K562 (cell line): ENCODE data around the gene ANAPC2. TPM values are rescaled to one million over a fixed set of nuclear protein-coding genes. Genes with fewer than 3 reads are reported as not detected.
A peak's percentile ranks its signal among the peaks of the same experiment; 100 is the strongest.

ENCODE experiments used
- ADNP ChIP-seq: fragments of 200-800 bp; sonication (Bioruptor generic); IDR thresholded peaks from 2 replicates; pipeline ENCODE4 v1.6.1; 2016; ENCODE audit warnings: missing genetic modification characterization, missing compliant biosample characterization
- BACH1 ChIP-seq: fragments of 200-800 bp; sonication (Bioruptor generic); IDR thresholded peaks from 2 replicates; pipeline ENCODE4 v1.6.1; 2016; ENCODE audit warnings: missing genetic modification characterization, missing compliant biosample characterization
- BRF1 ChIP-seq: IDR thresholded peaks from 3 replicates; pipeline ENCODE4 v1.6.1; 2011; ENCODE audit warnings: borderline replicate concordance, mild to moderate bottlenecking; ENCODE audit not compliant: insufficient read length; ENCODE audit errors: extremely low read depth
- CHD4 ChIP-seq: fragments of 200-600 bp; sonication (generic); IDR thresholded peaks from 3 replicates; pipeline ENCODE4 v1.6.1; 2012; ENCODE audit warnings: low read depth, mild to moderate bottlenecking, mixed read lengths, low read length, inconsistent platforms; ENCODE audit not compliant: insufficient read depth, insufficient replicate concordance, poor library complexity, severe bottlenecking
- CREB3L1 ChIP-seq: fragments of 450-650 bp; IDR thresholded peaks from 2 replicates; pipeline ENCODE4 v1.6.1; 2014; ENCODE audit warnings: low read depth, mild to moderate bottlenecking, moderate library complexity, borderline replicate concordance
- EP300 ChIP-seq: IDR thresholded peaks from 2 replicates; pipeline ENCODE4 v1.6.1; 2012; ENCODE audit warnings: low read length, improper control_type of control experiment
- FOXK2 ChIP-seq, 2 experiments: fragments of 450-650 bp; IDR thresholded peaks in 1 of 2; conservative IDR thresholded peaks in 1 of 2; 2 replicates each; pipeline ENCODE4 v1.6.1; 2016; ENCODE audit warnings: low read depth in 2 of 2, mild to moderate bottlenecking in 1 of 2
- GTF3C2 ChIP-seq: IDR thresholded peaks from 3 replicates; pipeline ENCODE4 v1.6.1; 2011; ENCODE audit warnings: borderline replicate concordance, mild to moderate bottlenecking, moderate library complexity; ENCODE audit not compliant: insufficient read length; ENCODE audit errors: extremely low read depth
- JUNB ChIP-seq: fragments of 450-650 bp; formaldehyde crosslinking; conservative IDR thresholded peaks from 2 replicates; pipeline ENCODE4 v1.4.0; 2020; ENCODE audit warnings: mild to moderate bottlenecking
- KDM1A ChIP-seq, 2 experiments: fragments of 450-650 bp; IDR thresholded peaks; 2 replicates each; pipeline ENCODE4 v1.6.1; 2016; ENCODE audit warnings: mild to moderate bottlenecking in 2 of 2
- KDM5B ChIP-seq: fragments of 200-600 bp; sonication (generic); IDR thresholded peaks from 2 replicates; pipeline ENCODE4 v1.6.1; 2012; ENCODE audit warnings: low read depth, mild to moderate bottlenecking, moderate library complexity, low read length, control low read depth, inconsistent platforms; ENCODE audit not compliant: insufficient replicate concordance
- KLF6 ChIP-seq: fragments of 250-450 bp; sonication (Bioruptor Pico); IDR thresholded peaks from 2 replicates; pipeline ENCODE4 v1.4.0; 2020; ENCODE audit warnings: mild to moderate bottlenecking, moderate library complexity, borderline replicate concordance
- LEF1 ChIP-seq: fragments of 450-650 bp; IDR thresholded peaks from 2 replicates; pipeline ENCODE4 v1.6.1; 2016; ENCODE audit warnings: mild to moderate bottlenecking
- NFIC ChIP-seq: fragments of 450-650 bp; IDR thresholded peaks from 2 replicates; pipeline ENCODE4 v1.6.1; 2017; ENCODE audit warnings: mild to moderate bottlenecking, inconsistent platforms
- POLR2A ChIP-seq: fragments of 450-650 bp; conservative IDR thresholded peaks from 2 replicates; pipeline ENCODE4 v1.6.1; 2016
- RUNX1 ChIP-seq: sonication (generic); IDR thresholded peaks from 2 replicates; pipeline ENCODE4 v1.6.1; 2016; ENCODE audit warnings: antibody characterized with exemption, low read depth
- SOX6 ChIP-seq: fragments of 450-650 bp; IDR thresholded peaks from 2 replicates; pipeline ENCODE4 v1.6.1; 2014; ENCODE audit warnings: mild to moderate bottlenecking
- SP2 ChIP-seq: IDR thresholded peaks from 2 replicates; pipeline ENCODE4 v1.6.1; 2011; ENCODE audit warnings: mild to moderate bottlenecking, low read depth, low read length, moderate library complexity; ENCODE audit not compliant: poor library complexity, severe bottlenecking; ENCODE audit errors: extremely low read depth
- ZEB2 ChIP-seq: fragments of 450-650 bp; IDR thresholded peaks from 2 replicates; pipeline ENCODE4 v1.6.1; 2016
- ZFP1 ChIP-seq: fragments of 450-650 bp; formaldehyde crosslinking; IDR thresholded peaks from 2 replicates; pipeline ENCODE4 v1.4.0; 2020; ENCODE audit warnings: mild to moderate bottlenecking, mixed read lengths
- ZNF134 ChIP-seq: fragments of 250-450 bp; sonication (Bioruptor Pico); conservative IDR thresholded peaks from 2 replicates; pipeline ENCODE4 v1.4.0; 2020
- ZNF143 ChIP-seq: sonication (generic); formaldehyde crosslinking; IDR thresholded peaks from 2 replicates; pipeline ENCODE4 v1.9.0; 2022; ENCODE audit warnings: mild to moderate bottlenecking, missing genetic modification reagents
- ZNF511 ChIP-seq: sonication (generic); formaldehyde crosslinking; IDR thresholded peaks from 2 replicates; pipeline ENCODE4 v1.8.0; 2022; ENCODE audit warnings: mild to moderate bottlenecking, missing genetic modification reagents
- ZNF589 ChIP-seq: fragments of 200-800 bp; sonication (Bioruptor generic); IDR thresholded peaks from 2 replicates; pipeline ENCODE4 v1.6.1; 2016; ENCODE audit warnings: low read depth, missing genetic modification characterization, missing compliant biosample characterization
- polyA plus RNA-seq, 8 experiments: library from polyadenylated mRNA; depleted of rRNA in 4 of 8; stranded (reverse) in 5 of 8; unstranded in 3 of 8; fragments of >200 nt; fragmentation: Nextera tagmentation in 2 of 8; fragmentation: Illumina TruSeq in 1 of 8; extraction: Ambion mirVana in 2 of 8; extraction: Trizol in 1 of 8; gene quantifications; 2 replicates each; pipeline versions ENCODE4 v1.2.1 to v1.2.3, GENCODE V29; 2011 to 2014; ENCODE audit warnings: inconsistent platforms in 1 of 8, missing spikeins in 1 of 8
- total RNA-seq, 7 experiments: library from RNA; depleted of rRNA in 6 of 7; stranded (reverse); fragments of >200 nt in 6 of 7; fragmentation: Illumina TruSeq in 2 of 7; extraction: Trizol in 2 of 7; gene quantifications; 2 replicates each; pipeline versions ENCODE4 v1.2.1 to v1.2.3, GENCODE V29; 2011 to 2021; ENCODE audit warnings: low replicate concordance in 1 of 7

Gene ANAPC2
- total and polyA plus RNA-seq, 9 of the 15 experiments (the other 6 are each of a cell fraction or from before 2014, with no cell fraction given) = 0.11 to 56.5 (median 17.1) TPM; not detected in 1

GRCh38 chr9:137218754-137219271 lies 30.5 kb upstream of the ANAPC2 start (continued):
- TF ChIP-seq NFIC = peak; percentile 45; the same call in 1 of the 2 replicates
- peak; percentile 56; the same call in 1 of the 2 replicates for TF ChIP-seq ZNF589 (CRISPR knock-in tag)
- TF ChIP-seq BACH1 (tag) = no peak
- 0 out of 2 replicates have a peak, but pooled peaks have one; percentile 58 for TF ChIP-seq KLF6 (CRISPR knock-in tag)
- TF ChIP-seq EP300 = peak; percentile 77
- TF ChIP-seq ADNP (tag) = no peak
- peak; percentile 56 for TF ChIP-seq SOX6
- TF ChIP-seq KDM1A (IDR thresholded peaks at IDR 0.05) = peak in 1 of 2 experiments; percentile 17; a peak in 1 of 4 replicates
- TF ChIP-seq KDM5B = peak; percentile 62
- TF ChIP-seq GTF3C2 = no peak
- 0 out of 2 replicates have a peak, but pooled peaks have one; percentile 45 for TF ChIP-seq ZFP1 (CRISPR knock-in tag)
- no peak for TF ChIP-seq JUNB (CRISPR knock-in tag)
- no peak for TF ChIP-seq CREB3L1
- TF ChIP-seq POLR2A = peak; percentile 57
- TF ChIP-seq BRF1 = no peak
- TF ChIP-seq ZEB2 = peak; percentile 87
- TF ChIP-seq RUNX1 = no peak
- TF ChIP-seq CHD4 = no peak
- no peak for TF ChIP-seq ZNF143 (CRISPR knock-in tag)
- TF ChIP-seq LEF1 = peak; percentile 74; the same call in 1 of the 2 replicates
- TF ChIP-seq SP2 = no peak
- TF ChIP-seq ZNF134 (CRISPR knock-in tag) = no peak
- TF ChIP-seq FOXK2 (conservative IDR thresholded peaks at IDR 0.05 in 1 of 2, IDR thresholded peaks at IDR 0.05 in 1 of 2; ENCODE audit: low read depth in 2 of 2) = peak; percentile 48 to 59; a peak in 3 of 4 replicates
- TF ChIP-seq ZNF511 (CRISPR knock-in tag) = no peak
